Ascending aorta (tissue), 2 donors: ENCODE data around the gene FZD1. TPM values are rescaled to one million over a fixed set of nuclear protein-coding genes. Genes with fewer than 3 reads are reported as not detected.

Source experiments
- DNase-seq, 2 donors: peaks; one replicate each; pipeline ENCODE4 v3.0.0-alpha.2; 2019; ENCODE audit warnings: low spot score in 2 of 2
- H3K27ac ChIP-seq, 2 donors: fragments of 200-600 bp; sonication (generic); one replicate each; pipeline ENCODE4 v1.5.1; 2016 to 2017; ENCODE audit warnings: mild to moderate bottlenecking in 1 of 2
- H3K27me3 ChIP-seq: fragments of 200-600 bp; sonication (generic); one replicate; pipeline ENCODE4 v1.5.1; 2017
- H3K36me3 ChIP-seq, 2 donors: fragments of 200-600 bp; sonication (generic); one replicate each; pipeline ENCODE4 v1.5.1; 2016
- H3K4me1 ChIP-seq, 2 donors: fragments of 200-600 bp; sonication (generic); one replicate each; pipeline ENCODE4 v1.5.1; 2016 to 2017; ENCODE audit warnings: mild to moderate bottlenecking in 1 of 2
- H3K4me3 ChIP-seq, 2 donors: fragments of 200-600 bp; sonication (generic); one replicate each; pipeline ENCODE4 v1.5.1; 2016 to 2017; ENCODE audit warnings: mild to moderate bottlenecking in 1 of 2
- H3K9me3 ChIP-seq, 2 donors: fragments of 200-600 bp; sonication (generic); one replicate each; pipeline ENCODE4 v1.5.1; 2016
- intact Hi-C: fragments of 100-400 bp; cut with DNase I; formaldehyde crosslinking; loops from one replicate; pipeline ENCODE4 v1.15.1; 2023
- total RNA-seq: library from RNA; depleted of rRNA; stranded (reverse); fragments of >200 nt; gene quantifications from one replicate; pipeline ENCODE4 v1.1.0, GENCODE V29; 2016
- TF ChIP-seq, protein P1 (sequence below), 3 experiments: fragments of 200-600 bp in 2 of 3; fragments of 450-650 bp in 1 of 3; sonication (generic) in 2 of 3; IDR thresholded peaks; one replicate each; pipeline ENCODE4 v1.5.1; 2016 to 2019; ENCODE audit warnings: antibody characterized with exemption in 3 of 3, mild to moderate bottlenecking in 1 of 3, moderate library complexity in 1 of 3

Gene FZD1
- total RNA-seq, 1 donor from 2014 or later, result 39.1 TPM

DNA sequence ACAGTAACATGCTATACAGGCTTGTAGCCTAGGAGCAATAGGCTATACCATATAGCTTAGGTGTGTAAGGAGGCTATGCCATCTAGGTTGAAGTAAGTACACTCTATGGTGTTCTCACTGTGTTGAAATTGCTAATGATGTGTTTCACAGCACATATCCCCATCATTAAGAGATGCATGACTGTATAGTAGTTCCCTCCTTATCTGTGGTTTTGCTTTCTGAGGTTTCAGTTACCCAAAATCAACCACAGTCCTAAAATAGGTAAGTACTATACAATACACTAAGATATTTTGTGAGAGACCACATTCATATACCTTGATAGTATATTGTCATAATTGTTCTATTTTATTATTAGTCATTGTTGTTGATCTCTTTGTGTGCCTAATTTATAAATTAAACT, 12.7 kb downstream of the FZD1 start:
- intact Hi-C loops, result no loop called here
- Histone ChIP-seq H3K4me1 (no peaks in the 10 kb centered on the region), H3K27ac (no peak overlapping the region), H3K9me3 (no peaks in the 10 kb centered on the region), H3K36me3 (no peaks in the 10 kb centered on the region), H3K27me3 (no peaks in the 10 kb centered on the region), H3K4me3 (no peak overlapping the region)
- TF ChIP-seq, protein P1, sequence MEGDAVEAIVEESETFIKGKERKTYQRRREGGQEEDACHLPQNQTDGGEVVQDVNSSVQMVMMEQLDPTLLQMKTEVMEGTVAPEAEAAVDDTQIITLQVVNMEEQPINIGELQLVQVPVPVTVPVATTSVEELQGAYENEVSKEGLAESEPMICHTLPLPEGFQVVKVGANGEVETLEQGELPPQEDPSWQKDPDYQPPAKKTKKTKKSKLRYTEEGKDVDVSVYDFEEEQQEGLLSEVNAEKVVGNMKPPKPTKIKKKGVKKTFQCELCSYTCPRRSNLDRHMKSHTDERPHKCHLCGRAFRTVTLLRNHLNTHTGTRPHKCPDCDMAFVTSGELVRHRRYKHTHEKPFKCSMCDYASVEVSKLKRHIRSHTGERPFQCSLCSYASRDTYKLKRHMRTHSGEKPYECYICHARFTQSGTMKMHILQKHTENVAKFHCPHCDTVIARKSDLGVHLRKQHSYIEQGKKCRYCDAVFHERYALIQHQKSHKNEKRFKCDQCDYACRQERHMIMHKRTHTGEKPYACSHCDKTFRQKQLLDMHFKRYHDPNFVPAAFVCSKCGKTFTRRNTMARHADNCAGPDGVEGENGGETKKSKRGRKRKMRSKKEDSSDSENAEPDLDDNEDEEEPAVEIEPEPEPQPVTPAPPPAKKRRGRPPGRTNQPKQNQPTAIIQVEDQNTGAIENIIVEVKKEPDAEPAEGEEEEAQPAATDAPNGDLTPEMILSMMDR (IDR thresholded peaks at IDR 0.05), result no peak
- DNase-seq, result no peak

- Histone ChIP-seq H3K9me3 (no peaks in the 10 kb centered on the region), H3K36me3 (no peaks in the 10 kb centered on the region)
- TF ChIP-seq, protein P1 (IDR thresholded peaks at IDR 0.05), result no peak
Measured at GRCh38 chr7:91280185-91280584, 16.0 kb downstream of the FZD1 start.

DNA sequence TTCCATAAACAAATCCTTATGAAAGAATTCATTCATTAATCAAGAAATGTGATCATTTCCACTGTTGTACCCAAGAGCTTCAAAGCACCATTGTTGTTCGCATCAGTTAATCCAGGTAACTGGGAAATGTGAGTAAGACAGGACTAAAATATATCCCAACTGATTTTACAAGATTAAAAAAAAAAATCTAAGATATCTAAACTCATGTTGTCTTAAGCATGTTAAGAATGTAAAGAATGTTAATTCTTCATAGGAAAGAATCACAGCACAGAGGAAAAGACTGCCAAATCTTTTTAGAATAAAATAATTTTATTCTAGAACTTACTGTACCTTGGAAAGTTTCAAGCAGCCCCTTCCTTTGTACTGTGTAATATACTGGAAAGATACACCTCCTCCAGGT, 16.4 kb downstream of the FZD1 start:
- no peak for DNase-seq
- Histone ChIP-seq H3K36me3 (no peaks in the 10 kb centered on the region), H3K4me3 (no peak overlapping the region), H3K27me3 (no peaks in the 10 kb centered on the region), H3K9me3 (no peaks in the 10 kb centered on the region), H3K27ac (no peak overlapping the region), H3K4me1 (no peaks in the 10 kb centered on the region)
- TF ChIP-seq, protein P1 (IDR thresholded peaks at IDR 0.05), result no peak
- intact Hi-C loops, result no loop called here

More at GRCh38 chr7:91280185-91280584, 16.0 kb downstream of the FZD1 start:
- H3K27me3 ChIP-seq, result no peaks in the 10 kb centered on the region
- H3K4me3 ChIP-seq, result no peak overlapping the region
- H3K4me1 ChIP-seq, result no peaks in the 10 kb centered on the region
- no peak overlapping the region for H3K27ac ChIP-seq
- intact Hi-C loops, result no loop called here
- DNase-seq, result no peak

DNA sequence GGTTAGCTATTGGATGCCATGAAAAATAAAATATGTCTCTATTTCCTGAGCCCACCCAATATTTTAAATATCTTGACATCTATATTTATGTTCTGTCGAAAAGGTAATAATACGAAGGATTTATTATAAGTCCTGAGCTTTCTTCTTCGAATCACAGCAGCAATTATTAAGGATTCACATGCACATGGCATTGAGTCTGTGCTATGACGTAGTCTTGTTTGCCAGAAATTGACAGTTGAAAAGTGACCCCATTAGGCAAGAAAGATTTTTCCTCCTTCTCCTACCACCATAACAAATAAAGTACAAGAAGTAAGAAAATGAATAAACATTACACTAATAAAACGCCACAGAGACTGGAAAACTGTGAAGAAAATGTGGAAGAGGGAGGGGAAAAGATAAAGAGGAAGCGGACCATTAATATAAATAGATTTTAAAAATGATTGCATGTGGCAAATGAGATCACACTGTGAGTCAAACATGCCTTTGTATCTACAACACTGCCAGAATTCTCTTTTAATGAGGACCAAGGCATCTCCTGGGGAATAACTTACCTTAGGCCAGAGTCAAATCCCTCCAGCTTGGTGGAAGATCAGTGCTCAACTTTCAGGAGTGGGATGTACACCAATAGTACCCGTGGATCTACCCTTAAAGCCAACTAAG, 21.6 kb downstream of the FZD1 start:
- intact Hi-C loops, result no loop called here
- H3K4me1 ChIP-seq, result peaks cover 0 to 10% of the 10 kb centered on the region in 2 donors
- H3K4me3 ChIP-seq, result no peak overlapping the region
- TF ChIP-seq, protein P1 (IDR thresholded peaks at IDR 0.05), result no peak
- no peaks in the 10 kb centered on the region for H3K9me3 ChIP-seq
- no peaks in the 10 kb centered on the region for H3K27me3 ChIP-seq
- DNase-seq, result no peak
- H3K27ac ChIP-seq, result peak overlapping the region; percentile 75 to 78
- H3K36me3 ChIP-seq, result no peaks in the 10 kb centered on the region

DNA sequence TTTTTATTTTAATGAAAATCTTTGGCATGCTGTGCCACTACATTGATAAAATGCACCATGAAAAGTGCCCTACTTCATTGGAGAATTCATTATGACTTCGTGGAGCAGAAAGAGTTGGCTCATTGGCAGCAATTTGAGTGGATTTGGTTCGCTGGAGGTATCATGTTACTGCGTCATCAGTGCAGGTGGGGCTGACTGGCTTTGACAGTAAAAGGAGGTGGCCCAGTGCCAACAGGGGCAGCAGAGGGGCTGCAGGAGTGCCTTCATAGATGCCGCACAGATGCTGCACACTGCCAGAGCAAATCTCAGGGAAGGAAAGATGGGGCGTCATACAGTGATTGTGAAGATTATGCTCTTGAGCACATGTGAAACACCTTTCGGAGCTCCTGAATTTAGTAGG, 22.2 kb downstream of the FZD1 start:
- Histone ChIP-seq H3K4me3 (no peak overlapping the region), H3K36me3 (no peaks in the 10 kb centered on the region), H3K27me3 (no peaks in the 10 kb centered on the region), H3K9me3 (no peaks in the 10 kb centered on the region), H3K27ac (peak overlapping the region; percentile 75 to 78), H3K4me1 (peaks cover 0 to 10% of the 10 kb centered on the region in 2 donors)
- TF ChIP-seq, protein P1 (IDR thresholded peaks at IDR 0.05), result no peak
- DNase-seq, result no peak
- intact Hi-C loops, result no loop called here
